HCT116 (cell line): ENCODE measurements around the gene BAHCC1. TPM values are rescaled to one million over a fixed set of nuclear protein-coding genes. Genes with fewer than 3 reads are reported as not detected.

ENCODE experiments used
- ATAC-seq: fragments of 200-7000 bp; cut with Tn5 transposase; 2 replicates; pipeline ENCODE4 v1.9.1; 2020; ENCODE audit warnings: mild to moderate bottlenecking, moderate library complexity
- BruUV-seq: library from RNA; stranded (reverse); fragments of 400-500 nt; replicated peaks from 2 replicates; lab custom pipeline; 2021; lab: Mats Ljungman, UMichigan
- CTCF ChIA-PET: fragments of 300-600 bp; sonication (Branson Sonifier 250); formaldehyde crosslinking; loops from one replicate; lab custom pipeline; 2021; ENCODE audit warnings: antibody characterized with exemption; lab: Charles Lee
- POLR2A ChIA-PET: fragments of 300-600, 350-600 bp; sonication (Branson Sonifier 250); formaldehyde crosslinking; loops from one replicate; lab custom pipeline; 2021; ENCODE audit warnings: antibody characterized with exemption; lab: Charles Lee
- RAD21 ChIA-PET, 2 experiments: fragments of 300-600 bp; sonication (Branson Sonifier 250); formaldehyde crosslinking; loops; one replicate each; lab custom pipeline; 2023; ENCODE audit warnings: low total read pairs in 2 of 2; ENCODE audit not compliant: uncharacterized antibody in 2 of 2, unreplicated experiment in 2 of 2, low non-redundant PET in 1 of 2; lab: Charles Lee
- DNase-seq: peaks from one replicate; pipeline ENCODE4 v3.0.0-alpha.2; 2010; ENCODE audit warnings: low read depth, low spot score
- H2AFZ ChIP-seq: fragments of 200-600 bp; shearing (Covaris generic), sonication (generic); 2 replicates; pipeline ENCODE4 v1.6.1; 2017; ENCODE audit warnings: low read depth, mixed run types, mixed read lengths, antibody characterized with exemption, low read length; ENCODE audit not compliant: poor library complexity, severe bottlenecking
- H3K27ac ChIP-seq: 2 replicates; pipeline ENCODE4 v1.5.1; 2012; ENCODE audit warnings: low read depth, low read length
- H3K27me3 ChIP-seq: fragments of 200-600 bp; sonication (generic); 2 replicates; pipeline ENCODE4 v1.6.1; 2016; ENCODE audit warnings: mixed run types, low read length, mixed read lengths; ENCODE audit not compliant: insufficient read depth
- H3K36me3 ChIP-seq, 2 experiments: fragments of 200-500 bp in 1 of 2; fragments of 200-600 bp in 1 of 2; sonication (Bioruptor generic) in 1 of 2; sonication (generic) in 1 of 2; 2 replicates each; pipeline versions ENCODE4 v1.5.1 to v1.6.1; 2014 to 2016; ENCODE audit warnings: low read length in 2 of 2, inconsistent platforms in 1 of 2, mixed read lengths in 1 of 2, mixed run types in 1 of 2; ENCODE audit not compliant: insufficient read depth in 2 of 2, control insufficient read depth in 1 of 2
- H3K4me1 ChIP-seq, 2 experiments: fragments of 200-600 bp in 1 of 2; sonication (generic) in 1 of 2; 2 replicates each; pipeline versions ENCODE4 v1.5.1 to v1.6.1; 2012 to 2017; ENCODE audit warnings: low read length in 2 of 2, inconsistent platforms in 1 of 2, mild to moderate bottlenecking in 1 of 2, mixed read lengths in 1 of 2, mixed run types in 1 of 2, moderate library complexity in 1 of 2; ENCODE audit not compliant: insufficient read depth in 2 of 2, control insufficient read depth in 1 of 2
- H3K4me2 ChIP-seq: fragments of 200-600 bp; sonication (generic); 2 replicates; pipeline ENCODE4 v1.6.1; 2017; ENCODE audit warnings: mixed run types, low read length, mixed read lengths
- H3K4me3 ChIP-seq, 2 experiments: fragments of 200-600 bp in 1 of 2; sonication (generic) in 1 of 2; replicated peaks in 1 of 2; 2 replicates each; pipeline ENCODE4 v1.5.1; 2011 to 2016; ENCODE audit warnings: low read length in 2 of 2, control low read depth in 1 of 2, low read depth in 1 of 2, mild to moderate bottlenecking in 1 of 2, mixed read lengths in 1 of 2, mixed run types in 1 of 2
- H3K79me2 ChIP-seq: fragments of 200-600 bp; sonication (generic); 2 replicates; pipeline ENCODE4 v1.6.1; 2017; ENCODE audit warnings: mild to moderate bottlenecking, mixed run types, low read length, moderate library complexity, mixed read lengths; ENCODE audit not compliant: insufficient read depth
- H3K9ac ChIP-seq: fragments of 200-600 bp; sonication (generic); 2 replicates; pipeline ENCODE4 v1.6.1; 2016; ENCODE audit warnings: low read length, mixed read lengths
- H3K9me2 ChIP-seq: fragments of 200-600 bp; sonication (generic), shearing (Covaris generic); 2 replicates; pipeline ENCODE4 v1.6.1; 2017; ENCODE audit warnings: mixed run types, mild to moderate bottlenecking, moderate library complexity; ENCODE audit not compliant: insufficient read depth
- H3K9me3 ChIP-seq, 2 experiments: fragments of 200-500 bp in 1 of 2; fragments of 200-600 bp in 1 of 2; sonication (Bioruptor generic) in 1 of 2; sonication (generic) in 1 of 2; 2 replicates each; pipeline ENCODE4 v1.6.1; 2014 to 2017; ENCODE audit warnings: low read length in 2 of 2, mixed read lengths in 2 of 2, inconsistent platforms in 1 of 2, low read depth in 1 of 2, mild to moderate bottlenecking in 1 of 2, mixed run types in 1 of 2, moderate library complexity in 1 of 2; ENCODE audit not compliant: control insufficient read depth in 1 of 2, insufficient read depth in 1 of 2
- H4K20me1 ChIP-seq: fragments of 200-600 bp; sonication (generic), shearing (Covaris generic); 2 replicates; pipeline ENCODE4 v1.6.1; 2017; ENCODE audit warnings: mixed run types, mild to moderate bottlenecking, moderate library complexity; ENCODE audit not compliant: insufficient read depth
- CTCF ChIP-seq, 3 experiments: fragments of 200-600 bp in 1 of 3; sonication (generic) in 1 of 3; IDR thresholded peaks in 2 of 3; conservative IDR thresholded peaks in 1 of 3; 2 replicates each; pipeline ENCODE4 v1.5.1; 2012 to 2017; ENCODE audit warnings: low read depth in 2 of 3, low read length in 2 of 3, antibody characterized with exemption in 1 of 3, borderline replicate concordance in 1 of 3, control low read depth in 1 of 3, mild to moderate bottlenecking in 1 of 3, mixed read lengths in 1 of 3, mixed run types in 1 of 3, moderate library complexity in 1 of 3; ENCODE audit not compliant: insufficient read depth in 1 of 3
- JUND ChIP-seq: IDR thresholded peaks from 2 replicates; pipeline ENCODE4 v1.6.1; 2012
- MAX ChIP-seq: IDR thresholded peaks from 2 replicates; pipeline ENCODE4 v1.6.1; 2012
- POLR2AphosphoS5 ChIP-seq: IDR thresholded peaks from 2 replicates; pipeline ENCODE4 v1.6.1; 2011; ENCODE audit warnings: mild to moderate bottlenecking, low read depth, low read length, moderate library complexity
- TCF7L2 ChIP-seq: IDR thresholded peaks from 2 replicates; pipeline ENCODE4 v1.7.0; 2011; ENCODE audit warnings: borderline replicate concordance, inconsistent platforms; ENCODE audit not compliant: insufficient read depth, insufficient read length; ENCODE audit errors: extremely low read depth
- ZBTB33 ChIP-seq: IDR thresholded peaks from 2 replicates; pipeline ENCODE4 v1.6.1; 2011; ENCODE audit warnings: mild to moderate bottlenecking, low read length, moderate library complexity; ENCODE audit not compliant: insufficient replicate concordance; ENCODE audit errors: extremely low read depth
- intact Hi-C: fragments of 100-400 bp; cut with micrococcal nuclease; formaldehyde crosslinking; loops from 2 replicates; pipeline ENCODE4 v1.10.0; 2022
- total RNA-seq: library from RNA; stranded (reverse); gene quantifications from one replicate; pipeline ENCODE4 v1.2.1, GENCODE V29; 2021; ENCODE audit not compliant: unreplicated experiment

BAHCC1 gene
- total RNA-seq, 1 experiment from 2014 or later = 45.2 TPM

- no peak for TF ChIP-seq POLR2AphosphoS5
Measured at GRCh38 chr17:81489012-81489997, 94.0 kb downstream of the BAHCC1 start (continued).

GRCh38 chr17:81489998-81490992 is 95.0 kb downstream of the BAHCC1 start:
- H3K9ac ChIP-seq = no peak overlapping the region
- H3K4me3 ChIP-seq = no peak overlapping the region
- no peak overlapping the region for H3K27ac ChIP-seq
- intact Hi-C loops = loop anchor here (5.0 kb wide), 2 partner anchors 193 to 348 kb away; partner anchors contain the start of gene SLC38A10
- H3K36me3 ChIP-seq = no peaks in the 10 kb centered on the region
- TF ChIP-seq ZBTB33 = no peak
- no peak for TF ChIP-seq TCF7L2
- TF ChIP-seq MAX = no peak
- TF ChIP-seq JUND = no peak
- TF ChIP-seq CTCF (IDR thresholded peaks at IDR 0.05 in 2 of 3, conservative IDR thresholded peaks at IDR 0.05 in 1 of 3; ENCODE audit: borderline replicate concordance in 1 of 3, insufficient read depth in 1 of 3, low read depth in 2 of 3, low read length in 2 of 3) = no peak
- BruUV-seq = no TSS peak
- ChIA-PET POLR2A (interaction anchor here (0.7 to 3.5 kb wide), 3 partner anchors 11 to 18 kb away, joined by 3 to 20 read pairs (median 7); no protein-coding TSS in a partner anchor), RAD21 (no interaction called here), CTCF (no interaction called here)
- no peaks in the 10 kb centered on the region for H3K9me3 ChIP-seq
- H4K20me1 ChIP-seq = no peaks in the 10 kb centered on the region
- no peaks in the 10 kb centered on the region; the same call in 1 of the 2 replicates for H3K79me2 ChIP-seq
- ATAC-seq (no peak), DNase-seq (no peak)
- peaks cover 21 to 54% of the 10 kb centered on the region in 2 experiments for H3K4me1 ChIP-seq
- no peaks in the 10 kb centered on the region for H3K27me3 ChIP-seq
- no peak overlapping the region for H3K4me2 ChIP-seq
- no peaks in the 10 kb centered on the region for H3K9me2 ChIP-seq
- H2AFZ ChIP-seq = no peak overlapping the region
